T-helper 1 cell treated with Interleukin-12 subunit alpha and Interleukin-12 subunit beta and Interleukin-4 antibody, amounts not matched to agents 30 ng/mL and 1 ng/mL, for 36 hours (primary cell): ENCODE data around the gene KIR2DL3. TPM values are rescaled to one million over a fixed set of nuclear protein-coding genes. Genes with fewer than 3 reads are reported as not detected.
"Not testable (repeated sequence)": the region's sequence is repeated elsewhere in the genome, so short reads cannot be mapped to it uniquely, and the experiment has no call there.

Source experiments
- intact Hi-C: fragments of 100-400 bp; cut with micrococcal nuclease; formaldehyde crosslinking; loops from one replicate; pipeline ENCODE4 v1.15.1; 2024
- total RNA-seq: library from RNA; stranded (reverse); gene quantifications from 2 replicates; pipeline ENCODE4 v1.2.3, GENCODE V29; 2022

The KIR2DL3 gene
- total RNA-seq, result 0.34 TPM in 1 of 2 replicates, not detected in the other

GRCh38 chr19:54738306-54738705 lies at the start of gene KIR2DL3:
TSS of gene KIR2DL3 (plus strand) at chr19:54738513. CDS start at chr19:54738546, 33 bp downstream.
- intact Hi-C loops, result not testable (repeated sequence)

GRCh38 chr19:54691582-54692297 lies 46.6 kb upstream of the KIR2DL3 start:
- intact Hi-C loops, result no loop called here

GRCh38 chr19:54692298-54692615 lies 46.1 kb upstream of the KIR2DL3 start:
- intact Hi-C loops, result no loop called here

- intact Hi-C loops, result no loop called here
Observed at GRCh38 chr19:54694648-54695047, 43.7 kb upstream of the KIR2DL3 start.

GRCh38 chr19:54696117-54696548 lies 42.2 kb upstream of the KIR2DL3 start:
- intact Hi-C loops, result no loop called here

GRCh38 chr19:54696766-54697165 lies 41.5 kb upstream of the KIR2DL3 start:
- intact Hi-C loops, result no loop called here

- intact Hi-C loops, result not testable (repeated sequence)
Observed at GRCh38 chr19:54697716-54698115, 40.6 kb upstream of the KIR2DL3 start.

GRCh38 chr19:54704928-54705327 lies 33.4 kb upstream of the KIR2DL3 start:
- intact Hi-C loops, result no loop called here

- intact Hi-C loops, result no loop called here
Observed at GRCh38 chr19:54707962-54708361, 30.4 kb upstream of the KIR2DL3 start.

- intact Hi-C loops, result no loop called here
Observed at GRCh38 chr19:54708781-54709180, 29.5 kb upstream of the KIR2DL3 start.

GRCh38 chr19:54709212-54709948 lies 28.9 kb upstream of the KIR2DL3 start:
- intact Hi-C loops, result no loop called here

- intact Hi-C loops, result loop anchor here (2.0 kb wide), 1 partner anchor 61 kb away; no protein-coding TSS in a partner anchor
Observed at GRCh38 chr19:54709956-54710355, 28.4 kb upstream of the KIR2DL3 start.

GRCh38 chr19:54724142-54724541 lies 14.2 kb upstream of the KIR2DL3 start, which contains the start of gene KIR3DL3:
TSS of gene KIR3DL3 (plus strand) at chr19:54724442. CDS start at chr19:54724497, 55 bp downstream.
- intact Hi-C loops, result no loop called here

- intact Hi-C loops, result no loop called here
Observed at GRCh38 chr19:54724644-54725043, 13.7 kb upstream of the KIR2DL3 start.

- intact Hi-C loops, result no loop called here
Observed at GRCh38 chr19:54725321-54725720, 13.0 kb upstream of the KIR2DL3 start.

- intact Hi-C loops, result no loop called here
Observed at GRCh38 chr19:54727562-54727961, 10.8 kb upstream of the KIR2DL3 start.

GRCh38 chr19:54728167-54728566 lies 10.1 kb upstream of the KIR2DL3 start:
- intact Hi-C loops, result no loop called here

GRCh38 chr19:54729416-54730188 lies 8.7 kb upstream of the KIR2DL3 start:
- intact Hi-C loops, result no loop called here

- intact Hi-C loops, result no loop called here
Observed at GRCh38 chr19:54731191-54731590, 7.1 kb upstream of the KIR2DL3 start.

GRCh38 chr19:54738715-54739114 lies 402 bp downstream of the KIR2DL3 start:
- intact Hi-C loops, result no loop called here

- intact Hi-C loops, result no loop called here
Observed at GRCh38 chr19:54739587-54740497, 1.5 kb downstream of the KIR2DL3 start.
